ENCODE data around the gene GARNL3.
A peak's percentile ranks its signal among the peaks of the same experiment; 100 is the strongest.

Gene GARNL3

DNA sequence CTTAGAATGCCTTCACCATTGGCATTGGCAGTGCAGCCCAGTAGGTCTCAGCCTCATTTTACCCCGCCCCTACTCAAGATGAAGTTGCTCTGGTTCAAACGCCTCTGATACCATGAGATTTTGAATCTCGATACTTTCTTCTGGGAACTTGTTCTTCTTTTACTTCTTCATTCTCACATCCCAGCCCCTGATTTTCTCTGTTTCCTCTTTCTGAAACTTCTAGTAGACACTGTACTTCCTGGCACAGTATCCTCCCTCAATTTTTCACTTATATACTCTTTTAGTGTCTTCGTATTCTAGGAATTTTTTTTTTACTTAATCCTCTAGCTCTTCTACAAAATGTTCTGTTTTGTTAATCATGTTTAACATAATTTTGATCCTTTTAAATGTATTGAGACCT lies 146.5 kb downstream of the GARNL3 start:
- DNase-seq: no peak

DNA sequence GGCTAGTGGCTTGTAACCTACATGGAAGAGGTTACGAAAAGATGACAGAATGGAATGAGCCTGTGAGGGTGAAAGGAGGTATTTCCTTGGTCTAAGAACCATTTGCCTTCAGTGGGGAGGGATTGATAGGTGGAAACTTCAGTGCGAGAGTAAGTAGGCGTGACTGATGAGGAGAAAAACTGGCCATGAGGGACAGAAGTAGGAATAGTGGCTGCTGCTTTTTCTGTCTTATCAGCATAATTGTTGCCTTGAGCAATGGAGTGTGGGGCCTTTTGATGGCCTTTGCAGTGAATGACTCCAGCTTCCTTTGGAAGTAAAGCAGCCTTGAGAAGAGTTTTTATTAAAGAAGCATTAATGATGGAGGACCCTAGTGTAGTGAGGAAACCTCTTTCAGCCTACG lies 150.6 kb downstream of the GARNL3 start:
- no peak for DNase-seq

GRCh38 chr9:127415657-127416056 lies 151.1 kb downstream of the GARNL3 start:
- DNase-seq: no peak

DNA sequence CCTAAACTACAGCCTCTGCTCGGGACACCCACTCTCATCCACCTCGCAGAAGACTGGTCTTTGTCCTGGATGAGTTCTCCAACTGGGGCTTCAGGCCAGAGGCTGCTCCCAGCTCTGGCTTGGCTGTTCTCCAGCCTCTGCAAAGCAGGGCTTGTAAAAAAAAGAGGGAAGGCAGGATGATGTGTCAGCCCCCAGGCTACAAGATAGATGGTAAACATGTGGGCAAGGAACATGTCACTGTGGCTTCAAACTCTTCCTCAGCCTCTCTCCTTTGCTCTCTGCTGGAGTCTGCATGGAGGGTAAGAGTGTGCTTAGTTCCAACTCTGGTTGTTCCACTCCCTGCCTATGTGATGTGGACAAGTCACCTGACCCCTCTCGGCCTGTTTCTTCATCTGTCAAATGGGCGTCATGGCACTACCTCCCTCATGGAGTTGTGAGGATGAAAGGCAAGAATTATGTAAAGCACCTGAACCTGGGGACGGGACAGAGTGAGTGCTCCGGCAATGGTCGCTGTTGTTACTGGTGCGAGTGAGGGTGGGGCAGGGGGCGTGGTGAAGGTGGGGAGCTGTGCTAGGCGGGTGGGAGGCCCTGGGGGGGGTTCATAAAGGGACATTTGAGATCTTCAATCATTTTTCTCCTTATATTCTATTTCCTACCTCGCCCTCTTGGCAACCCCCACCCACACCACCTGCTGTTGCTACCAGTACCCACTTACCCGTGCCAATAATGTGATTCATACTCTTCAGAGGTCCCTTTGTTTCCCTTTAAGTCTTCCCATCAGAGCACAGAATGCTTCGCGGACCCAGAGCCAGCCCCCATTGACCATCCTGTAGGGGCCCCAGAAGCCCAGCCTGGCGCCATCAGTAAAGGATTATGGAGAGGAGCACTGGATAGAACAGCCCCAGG lies 152.8 kb downstream of the GARNL3 start:
- DNase-seq: no peak

- DNase-seq: peak; percentile 58
Measured at GRCh38 chr9:127418037-127418471, 153.5 kb downstream of the GARNL3 start.

GRCh38 chr9:127419348-127419747 lies 154.8 kb downstream of the GARNL3 start:
- DNase-seq: no peak

DNA sequence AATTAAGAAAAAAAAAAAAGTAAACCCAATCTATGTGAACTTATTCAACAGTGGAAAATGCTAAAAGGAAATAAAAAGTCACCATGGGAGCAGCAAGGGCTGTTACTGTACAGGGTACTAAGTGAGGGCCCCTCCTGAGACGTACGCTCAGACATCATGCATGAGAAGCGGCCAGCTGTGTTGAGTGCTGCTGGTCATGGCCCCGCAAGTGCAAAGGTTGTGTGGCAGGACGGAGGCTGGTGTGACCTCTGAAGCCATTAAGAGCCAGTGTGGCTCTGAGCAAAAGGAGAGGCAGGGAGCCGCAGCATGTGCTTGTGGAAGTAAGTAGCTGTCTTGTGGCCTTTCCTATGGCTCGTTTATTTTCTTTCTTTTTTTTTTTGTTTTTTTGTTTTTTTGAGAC lies 156.5 kb downstream of the GARNL3 start:
- no peak for DNase-seq

DNA sequence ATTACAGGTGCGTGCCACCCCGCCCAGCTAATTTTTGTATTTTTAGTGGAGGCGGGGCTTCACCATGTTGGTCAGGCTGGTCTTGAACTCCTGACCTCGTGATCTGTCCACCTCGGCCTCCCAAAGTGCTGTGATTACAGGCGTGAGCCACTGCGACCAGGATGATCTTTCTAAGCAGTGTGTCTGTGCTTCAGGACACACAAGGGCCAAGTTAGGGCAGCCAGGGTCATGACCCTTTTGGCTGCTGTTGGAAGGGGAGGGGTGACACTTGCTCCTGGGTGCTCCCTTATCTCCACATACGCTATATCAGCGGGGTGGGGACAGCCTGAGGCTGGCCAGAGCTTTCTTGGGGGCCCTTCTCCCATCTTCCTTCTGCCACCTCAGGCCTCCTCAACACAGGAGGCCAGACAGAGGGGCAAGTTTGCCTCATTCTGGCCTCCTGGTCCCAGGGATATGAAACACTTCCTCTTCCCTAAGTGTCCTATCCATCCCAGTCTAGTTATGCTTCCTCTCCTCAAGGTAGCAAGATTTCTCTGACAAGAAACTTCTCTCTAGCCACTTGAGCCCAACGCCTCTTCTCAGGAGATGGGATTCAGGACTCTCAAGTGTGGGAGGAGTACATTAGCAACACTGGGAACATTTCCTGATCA lies 157.7 kb downstream of the GARNL3 start:
- DNase-seq: no peak

DNA sequence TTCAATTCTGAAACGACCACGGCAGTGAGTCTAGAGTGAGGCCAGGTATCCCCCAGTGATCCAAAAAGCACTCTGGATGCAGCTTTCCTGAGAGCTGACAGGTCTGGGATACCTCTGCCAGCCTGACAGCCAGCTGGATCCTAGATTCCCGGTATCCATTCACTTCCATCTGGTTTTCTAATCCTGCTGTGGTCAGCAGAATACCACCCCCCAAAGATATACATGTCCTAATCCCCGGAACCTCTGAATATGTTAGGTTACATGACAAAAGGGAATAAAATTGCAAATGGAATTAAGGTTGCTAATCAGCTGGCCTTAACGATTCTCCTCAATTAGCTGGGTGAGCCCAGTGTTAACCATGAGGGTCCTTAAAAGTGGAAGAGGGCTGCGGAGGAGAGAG lies 158.2 kb downstream of the GARNL3 start:
- DNase-seq: no peak

- DNase-seq: no peak
Measured at GRCh38 chr9:127423476-127423933, 158.9 kb downstream of the GARNL3 start.

DNA sequence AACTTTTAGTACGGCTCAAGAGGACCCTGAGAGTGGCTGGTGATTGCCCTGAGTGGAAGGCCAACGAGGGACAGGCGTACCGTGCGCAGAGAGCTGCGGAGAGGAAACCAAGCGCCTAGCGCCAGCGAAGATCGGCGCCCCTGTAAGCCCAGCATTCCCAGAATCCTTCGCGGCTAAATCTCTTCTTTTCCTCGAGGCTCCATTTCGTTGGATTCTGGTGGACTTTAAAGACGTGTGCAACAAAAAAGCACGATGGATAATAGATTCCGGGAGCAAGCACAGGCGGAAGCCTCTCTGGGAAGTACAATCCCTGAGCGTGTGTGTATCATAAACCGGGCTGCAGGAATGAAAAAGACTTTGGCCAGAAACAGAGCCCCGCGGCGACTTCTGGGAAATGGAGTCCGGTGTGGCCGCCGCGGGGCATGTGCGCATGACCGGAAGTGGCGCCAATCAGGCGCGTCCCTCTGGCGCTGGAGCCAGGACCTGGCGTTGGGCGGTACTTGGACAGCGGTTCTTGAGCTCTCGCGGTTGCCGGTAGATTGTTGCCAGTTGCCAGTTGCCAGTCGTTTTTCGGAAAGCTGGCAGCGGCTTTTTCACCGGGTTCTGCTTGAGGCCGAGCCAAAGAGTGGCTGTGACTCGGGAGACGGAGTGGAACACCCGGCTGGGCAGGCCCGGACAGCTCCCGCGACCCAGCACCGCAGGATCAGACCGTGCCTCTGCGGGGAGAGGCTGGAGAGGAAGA lies 159.5 kb downstream of the GARNL3 start, which contains the start of gene ZNF79:
ZNF79 (plus strand) TSS at position 449 of the 742 bp plus-strand sequence. CDS start 406 bp downstream, outside the sequence.
- peak; percentile 92 for DNase-seq

DNA sequence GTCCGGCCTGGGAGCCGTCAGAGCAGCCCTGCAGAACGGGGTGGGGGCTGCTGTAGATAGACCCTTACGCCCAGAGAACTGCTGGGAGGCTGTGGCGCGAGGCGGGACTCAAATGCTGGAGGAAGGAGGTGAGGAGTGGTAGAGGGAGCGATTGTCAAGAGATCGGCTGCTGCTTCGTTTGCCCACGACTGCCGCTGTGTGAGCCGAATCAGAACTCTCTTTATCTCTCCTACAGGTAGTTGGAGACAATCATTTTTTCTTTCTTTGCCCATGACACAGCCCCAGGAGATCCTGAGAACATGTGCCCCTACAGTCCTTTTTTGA lies 160.1 kb downstream of the GARNL3 start:
- DNase-seq: peak; percentile 54

- peak; percentile 49 for DNase-seq
Measured at GRCh38 chr9:127426756-127427155, 162.2 kb downstream of the GARNL3 start.

DNA sequence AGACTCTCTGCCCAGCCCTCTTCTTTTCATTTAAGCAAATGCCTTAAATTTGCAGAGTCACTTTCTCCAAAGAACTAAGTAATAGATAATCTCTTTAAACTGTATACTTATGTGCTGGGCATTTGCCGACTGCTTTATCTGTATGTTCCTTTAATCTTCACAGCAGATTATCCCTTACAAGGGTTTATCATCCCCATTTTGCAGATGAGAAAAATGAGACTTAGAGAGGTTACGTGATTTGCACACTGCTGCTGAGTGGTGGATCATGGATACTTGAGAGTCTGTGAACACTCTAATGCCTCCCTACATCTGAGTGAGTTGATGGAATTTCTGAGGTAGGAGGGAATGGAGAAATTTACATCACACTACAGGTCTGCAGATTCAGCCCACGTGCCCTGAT lies 163.8 kb downstream of the GARNL3 start:
- no peak for DNase-seq

DNA sequence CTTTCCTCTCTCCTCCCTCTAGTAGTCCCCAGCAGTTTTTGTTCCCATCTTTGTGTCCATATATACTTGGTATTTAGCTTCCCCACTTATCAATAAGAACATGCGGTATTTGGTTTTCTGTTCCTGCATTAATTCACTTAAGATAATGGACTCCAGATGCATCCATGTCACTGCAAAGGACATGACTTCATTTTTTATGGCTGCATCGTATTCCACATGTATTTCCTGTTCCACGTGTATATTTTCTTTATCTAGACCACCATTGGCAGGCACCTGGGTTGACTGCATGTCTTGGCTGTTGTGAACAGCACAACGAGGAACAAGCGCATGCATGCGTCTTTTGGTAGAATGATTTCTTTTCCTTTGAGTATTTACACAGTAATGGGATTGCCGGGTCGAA lies 165.8 kb downstream of the GARNL3 start:
- DNase-seq: no peak

- no peak for DNase-seq
Measured at GRCh38 chr9:127437497-127438264, 173.1 kb downstream of the GARNL3 start.

- no peak for DNase-seq
Measured at GRCh38 chr9:127438394-127438793, 173.8 kb downstream of the GARNL3 start.
